Right renal cortex interstitium (tissue), 3 donors: ENCODE measurements around the gene ZNF639. TPM values are rescaled to one million over a fixed set of nuclear protein-coding genes. Genes with fewer than 3 reads are reported as not detected.
"Not testable (repeated sequence)": the region's sequence is repeated elsewhere in the genome, so short reads cannot be mapped to it uniquely, and the experiment has no call there.

Experiments
- DNase-seq, 3 donors: peaks; one replicate each; pipeline ENCODE4 v3.0.0-alpha.2; 2013; ENCODE audit warnings: low read depth in 3 of 3, low spot score in 2 of 3
- polyA plus RNA-seq, 3 donors: library from polyadenylated mRNA; unstranded; fragments of 120-200 nt; gene quantifications; one replicate each; pipeline ENCODE4 v1.2.1, GENCODE V29; 2013; ENCODE audit not compliant: insufficient read length in 3 of 3

Gene ZNF639, protein sequence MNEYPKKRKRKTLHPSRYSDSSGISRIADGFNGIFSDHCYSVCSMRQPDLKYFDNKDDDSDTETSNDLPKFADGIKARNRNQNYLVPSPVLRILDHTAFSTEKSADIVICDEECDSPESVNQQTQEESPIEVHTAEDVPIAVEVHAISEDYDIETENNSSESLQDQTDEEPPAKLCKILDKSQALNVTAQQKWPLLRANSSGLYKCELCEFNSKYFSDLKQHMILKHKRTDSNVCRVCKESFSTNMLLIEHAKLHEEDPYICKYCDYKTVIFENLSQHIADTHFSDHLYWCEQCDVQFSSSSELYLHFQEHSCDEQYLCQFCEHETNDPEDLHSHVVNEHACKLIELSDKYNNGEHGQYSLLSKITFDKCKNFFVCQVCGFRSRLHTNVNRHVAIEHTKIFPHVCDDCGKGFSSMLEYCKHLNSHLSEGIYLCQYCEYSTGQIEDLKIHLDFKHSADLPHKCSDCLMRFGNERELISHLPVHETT
- 10 to 100 TPM; 54.9 to 61.2 (median 60.1) TPM for polyA plus RNA-seq

DNA sequence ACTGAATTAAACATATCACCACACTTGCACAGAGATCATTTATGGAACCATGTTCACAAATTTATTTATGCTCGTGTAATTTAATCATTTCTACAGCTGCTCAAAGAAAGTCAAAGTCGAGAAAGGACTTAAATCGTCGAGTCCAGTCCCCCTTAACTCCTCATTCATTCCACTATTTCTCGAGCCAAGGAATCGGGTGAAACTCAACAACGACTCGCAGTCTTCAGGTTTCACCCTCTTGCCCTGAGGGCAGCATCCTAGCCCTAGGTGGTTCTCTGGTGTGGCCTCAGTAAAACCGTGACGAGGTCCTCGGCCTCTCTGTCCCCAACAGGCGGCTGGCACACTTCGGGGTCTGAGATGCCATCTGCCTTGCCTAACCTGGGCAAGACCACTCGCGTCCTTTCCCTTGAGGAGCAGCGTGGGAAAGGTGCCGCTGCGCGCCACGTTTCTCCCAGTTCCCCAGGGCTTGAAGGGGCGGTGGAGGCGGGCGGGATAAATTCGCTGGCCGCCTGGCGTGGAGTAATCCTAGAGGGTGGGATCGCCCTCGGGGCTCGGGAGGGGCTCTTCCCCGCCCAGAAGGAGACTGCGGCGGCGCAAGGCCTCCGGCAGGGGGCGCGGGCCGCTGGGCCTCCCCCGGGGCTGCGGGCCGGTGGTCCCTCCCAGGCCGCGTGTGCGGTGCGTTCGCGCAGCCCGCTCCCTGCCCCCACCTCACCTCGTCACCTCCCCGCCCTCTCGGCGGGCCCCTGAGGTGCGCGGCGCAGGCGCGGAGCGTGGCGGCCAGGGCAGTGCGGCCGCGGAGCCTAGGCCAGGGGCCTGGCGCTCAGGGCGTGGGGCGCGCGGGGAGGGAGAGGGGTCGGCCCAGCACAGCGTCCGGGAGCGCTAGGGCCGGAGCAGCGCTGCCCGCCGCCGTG is at the start of gene ZNF639:
Gene ZNF639, plus strand, starts transcription at position 746 of the 911 bp plus-strand sequence. CDS start 5,263 bp downstream, outside the sequence.
- DNase-seq, result peak in 2 of 3 donors; percentile 21 to 52

DNA sequence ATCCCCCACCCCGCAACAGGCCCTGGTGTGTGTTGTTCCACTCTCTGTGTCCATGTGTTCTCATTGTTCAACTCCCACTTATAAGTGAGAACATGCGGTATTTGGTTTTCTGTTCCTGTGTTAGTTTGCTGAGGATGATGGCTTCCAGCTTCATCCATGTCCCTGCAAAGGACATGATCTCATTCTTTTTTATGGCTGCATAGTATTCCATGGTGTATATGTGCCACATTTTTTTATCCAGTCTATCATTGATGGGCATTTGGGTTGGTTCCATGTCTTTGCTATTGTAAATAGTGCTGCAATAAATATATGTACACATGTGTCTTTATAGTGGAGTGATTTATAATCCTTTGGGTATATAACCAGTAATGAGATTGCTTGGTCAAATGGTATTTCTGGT is 48.4 kb upstream of the ZNF639 start:
- not testable (repeated sequence) for DNase-seq

DNA sequence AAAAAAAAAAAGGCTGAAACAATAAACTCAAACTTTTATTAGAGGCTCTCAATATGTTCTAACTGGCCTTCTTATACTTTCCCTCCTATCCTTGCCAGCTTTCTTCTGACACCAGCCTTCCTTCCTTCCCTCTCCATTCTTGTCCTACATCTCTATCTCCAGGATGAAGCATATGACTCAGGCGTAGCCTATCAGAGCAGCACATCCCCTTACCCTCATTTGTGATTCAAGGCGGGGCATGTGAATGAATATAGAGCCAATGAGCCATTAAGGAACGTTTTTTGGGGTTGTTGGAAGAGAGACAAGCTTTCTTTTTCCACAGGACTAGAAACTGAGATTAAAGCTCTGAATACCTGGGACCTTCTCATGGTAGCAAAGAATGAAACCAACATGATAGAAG is 46.8 kb upstream of the ZNF639 start:
- no peak for DNase-seq

DNA sequence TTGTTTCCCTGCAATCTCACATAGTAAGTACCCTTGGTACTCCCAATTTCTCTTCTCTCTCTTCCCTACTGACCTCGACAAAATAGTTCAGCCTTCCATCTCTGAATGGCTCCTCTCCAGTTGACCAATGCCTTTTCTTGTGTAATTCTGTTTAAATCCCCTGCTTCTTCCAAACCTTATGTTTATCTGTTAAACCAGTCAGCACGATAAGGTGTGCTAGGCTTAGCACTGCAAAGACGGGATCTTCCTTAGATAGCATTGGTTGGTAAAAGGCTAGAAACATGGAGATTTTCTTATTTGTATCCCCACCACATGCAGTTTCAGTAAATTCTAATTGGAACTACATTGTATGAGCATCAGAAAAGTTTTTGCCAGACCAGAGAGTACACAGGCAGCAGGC is 46.1 kb upstream of the ZNF639 start:
- no peak for DNase-seq

DNA sequence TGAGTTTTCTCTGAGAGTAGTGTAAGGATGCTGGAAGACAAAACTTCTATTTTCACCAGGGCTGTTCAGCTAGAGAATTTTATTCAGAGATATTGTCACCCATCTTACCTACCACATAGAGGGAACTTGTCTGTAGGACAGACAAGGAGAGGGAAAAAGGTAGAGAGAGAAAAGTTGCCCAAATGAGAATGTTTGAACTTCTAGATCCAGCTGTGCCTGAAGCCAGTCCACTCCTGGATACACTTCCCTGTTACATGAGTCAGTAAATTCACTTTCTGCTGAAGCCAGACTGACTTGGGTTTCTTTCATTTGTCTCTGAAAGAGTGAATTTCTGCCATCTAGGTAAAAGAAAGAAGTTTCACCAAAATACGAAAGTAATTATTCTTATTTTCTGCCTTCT is 44.7 kb upstream of the ZNF639 start:
- no peak for DNase-seq

DNA sequence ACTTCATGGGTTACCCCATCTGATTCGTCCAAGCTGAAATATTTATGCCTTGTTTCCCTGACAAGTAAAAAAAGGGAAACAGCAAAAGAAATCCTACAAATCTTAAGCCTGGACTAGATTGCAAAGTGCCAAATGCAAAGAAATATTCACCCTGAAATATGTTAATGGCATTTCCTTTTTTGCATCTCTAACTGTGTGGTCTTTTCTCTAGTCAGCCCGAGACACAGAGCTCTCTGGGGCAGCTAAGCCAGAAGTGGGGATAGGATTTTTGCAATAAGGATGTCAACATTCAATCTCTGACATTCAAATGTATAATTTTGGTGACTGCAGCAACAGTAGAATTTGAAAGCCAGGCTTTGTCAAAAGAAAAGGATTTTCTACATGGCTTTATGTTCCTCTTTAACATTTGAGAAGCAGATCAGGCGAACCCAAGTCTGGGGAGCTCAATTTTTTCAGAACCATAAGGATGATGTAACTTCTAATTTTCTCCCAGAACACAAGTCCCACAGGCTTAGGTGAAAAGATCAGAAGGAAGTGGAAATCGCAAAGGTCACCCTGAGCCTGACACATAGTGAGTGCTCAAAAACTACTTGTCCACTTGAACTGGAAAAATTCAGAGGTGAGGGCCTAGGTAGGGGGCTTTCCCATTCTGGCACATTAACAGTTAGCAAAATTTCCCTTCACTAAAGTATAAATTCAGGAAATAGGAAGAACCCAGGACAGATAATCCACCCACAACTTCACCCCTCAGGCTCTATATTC is 43.7 kb upstream of the ZNF639 start:
- no peak for DNase-seq

DNA sequence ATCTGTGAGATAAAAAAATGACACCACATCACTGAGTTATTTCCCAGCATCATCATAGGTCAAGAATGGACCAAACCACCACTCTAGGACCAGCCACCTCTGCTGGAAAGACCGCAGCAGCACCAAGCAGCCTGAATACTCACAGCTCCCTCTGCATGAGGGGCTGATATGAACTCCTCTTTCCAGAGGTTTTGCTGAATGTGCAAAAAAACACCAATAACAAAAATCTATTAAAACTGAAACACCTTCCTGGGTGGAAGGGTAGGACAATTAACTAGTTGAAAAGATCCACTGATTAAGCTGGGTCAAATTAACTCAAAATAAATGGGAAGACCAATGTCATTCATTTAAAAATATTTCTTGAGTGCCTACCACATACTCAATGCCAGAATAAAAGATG is 43.0 kb upstream of the ZNF639 start:
- DNase-seq, result no peak

DNA sequence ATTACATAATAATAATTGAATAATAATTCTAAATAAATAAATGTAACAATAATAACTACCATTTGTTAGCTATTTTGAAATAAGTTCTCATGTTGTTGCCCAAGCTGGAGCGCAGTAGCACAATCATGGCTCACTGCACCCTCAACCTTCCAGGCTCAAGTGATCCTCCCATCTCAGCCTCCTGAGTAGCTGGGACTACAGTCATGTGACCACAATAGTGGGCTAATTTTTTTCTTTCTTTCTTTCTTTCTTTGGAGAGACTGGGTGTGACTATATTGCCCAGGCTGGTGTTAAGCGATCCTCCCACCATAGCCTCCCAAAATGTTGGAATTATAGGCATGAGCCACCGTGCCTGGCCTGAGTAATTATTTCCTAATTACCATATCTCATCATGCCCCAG is 41.0 kb upstream of the ZNF639 start:
- DNase-seq, result no peak

DNA sequence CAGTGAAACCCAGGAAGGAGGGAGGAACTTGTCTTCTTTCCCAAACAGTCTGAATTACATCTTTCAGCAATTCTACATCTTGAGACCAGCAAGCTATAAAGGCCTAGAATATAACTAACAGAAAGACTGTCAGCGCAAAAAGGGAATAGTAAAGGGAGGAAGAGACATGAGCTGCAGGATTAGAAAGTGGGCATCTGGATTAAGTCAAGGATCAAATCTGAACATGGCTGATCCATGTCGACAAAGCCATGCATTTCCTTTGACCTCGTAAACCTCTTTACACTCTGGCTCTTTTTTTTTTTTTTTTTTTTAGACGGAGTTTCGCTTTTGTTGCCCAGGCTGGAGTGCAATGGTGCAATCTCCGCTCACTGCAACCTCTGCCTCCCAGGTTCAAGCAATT is 36.5 kb upstream of the ZNF639 start:
- DNase-seq, result no peak

DNA sequence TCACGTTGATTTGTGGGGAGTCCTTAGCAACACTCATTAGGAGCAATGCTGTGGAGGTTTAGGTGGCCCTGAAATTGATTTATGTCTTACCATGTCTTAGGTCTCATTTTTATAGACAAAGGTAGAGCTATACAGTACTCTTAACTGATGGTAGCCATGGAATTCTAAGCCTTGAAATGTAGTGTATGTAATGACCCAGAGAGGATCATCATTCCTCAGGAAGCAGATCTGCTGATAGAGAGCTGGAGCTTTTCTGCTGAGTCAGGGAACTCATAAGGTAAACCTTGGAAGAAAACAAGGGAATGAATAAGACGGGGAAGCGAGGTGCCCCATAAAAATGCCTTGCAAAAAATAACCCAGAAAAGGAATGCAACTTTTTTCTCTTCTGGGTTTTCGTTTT is 34.0 kb upstream of the ZNF639 start:
- DNase-seq, result no peak

DNA sequence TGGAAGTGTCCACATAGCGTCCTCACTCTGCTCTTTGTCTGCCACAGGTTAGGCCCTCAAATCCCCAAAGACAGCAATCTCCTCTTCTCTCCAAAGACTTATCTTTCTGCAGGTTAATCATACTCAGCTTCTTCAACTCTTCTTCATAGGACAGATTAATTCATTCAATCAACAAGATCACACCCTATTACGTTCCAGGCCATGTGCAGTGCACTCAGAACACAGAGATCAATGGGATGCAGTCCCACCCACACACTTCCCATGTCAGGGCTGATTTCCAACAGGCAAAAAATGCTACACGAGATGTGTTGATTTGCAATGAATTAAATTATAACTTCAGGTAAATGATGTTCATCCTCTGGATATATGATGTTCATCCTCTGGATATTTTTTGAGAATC is 33.5 kb upstream of the ZNF639 start:
- DNase-seq, result no peak

DNA sequence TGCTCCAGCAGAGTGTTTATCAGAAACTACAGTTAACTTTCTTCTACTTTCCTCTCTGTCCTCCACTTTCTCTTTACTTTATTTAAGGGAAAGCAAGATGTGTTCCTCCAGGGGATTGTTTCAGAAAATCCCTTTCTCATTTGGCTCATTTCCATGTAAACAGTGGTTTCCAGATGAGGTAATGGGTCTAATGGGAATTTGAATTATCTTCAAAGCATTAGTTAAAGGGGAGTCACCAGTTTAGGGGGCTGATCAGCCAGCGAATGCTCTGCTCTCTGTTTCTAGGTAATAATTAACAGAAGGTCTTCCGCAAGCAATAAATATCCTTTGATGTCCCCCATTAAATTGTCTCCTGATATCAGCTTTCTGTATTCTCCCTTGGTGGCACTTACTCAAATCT is 30.4 kb upstream of the ZNF639 start:
- DNase-seq, result peak in 2 of 3 donors; percentile 9 to 30

DNA sequence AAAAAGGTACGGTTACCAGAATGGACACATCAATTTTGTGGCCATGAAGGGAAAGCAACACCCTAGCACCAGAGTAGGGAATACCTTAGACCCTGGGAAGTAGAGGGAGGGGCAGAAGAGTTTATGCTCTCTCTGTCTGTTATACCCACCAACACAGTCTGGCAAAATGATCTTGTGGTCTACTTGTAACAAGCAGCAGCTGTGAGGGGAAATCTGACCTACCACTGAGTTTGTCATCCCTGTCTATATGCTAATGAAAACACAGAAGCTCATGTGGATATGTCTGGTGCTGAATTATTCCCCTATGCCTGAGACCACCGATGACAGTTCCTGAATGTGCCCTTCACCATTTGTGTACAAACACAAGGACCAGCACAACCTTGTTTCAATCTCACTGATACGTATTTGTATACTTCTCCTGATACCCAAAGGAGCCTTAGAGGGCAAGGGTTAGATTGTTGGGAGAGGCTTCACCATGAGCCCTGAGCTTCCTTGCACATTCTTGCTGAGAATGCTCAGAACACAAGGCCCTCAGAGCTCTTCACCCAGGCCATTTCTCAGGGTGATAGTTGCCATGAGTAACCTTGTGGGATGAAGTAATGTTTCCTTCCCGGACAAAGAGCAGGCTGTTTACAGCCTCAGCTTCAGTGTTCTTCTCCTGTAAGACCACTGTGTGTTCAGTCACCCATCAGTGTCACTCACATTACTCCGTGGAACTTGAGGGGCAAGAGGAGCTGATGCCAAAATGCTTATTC is 24.7 kb upstream of the ZNF639 start:
- DNase-seq, result no peak

DNA sequence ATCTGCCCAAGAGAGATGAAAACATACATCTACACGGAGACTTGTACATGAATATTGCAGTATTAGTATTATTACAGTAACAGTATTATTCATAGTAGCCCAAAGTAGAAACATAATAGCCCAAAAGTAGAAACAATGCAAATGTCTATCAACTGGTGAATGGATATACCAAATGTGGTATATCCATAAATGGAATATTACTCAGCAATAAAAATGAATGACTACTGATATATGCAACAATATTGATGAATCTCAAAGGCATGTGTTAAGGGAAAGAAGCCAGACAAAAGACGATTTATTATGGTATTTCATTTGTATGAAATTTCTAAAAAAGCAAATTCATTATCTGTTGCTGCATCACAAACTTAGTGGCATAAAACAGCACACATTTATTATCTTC is 23.5 kb upstream of the ZNF639 start:
- DNase-seq, result no peak

DNA sequence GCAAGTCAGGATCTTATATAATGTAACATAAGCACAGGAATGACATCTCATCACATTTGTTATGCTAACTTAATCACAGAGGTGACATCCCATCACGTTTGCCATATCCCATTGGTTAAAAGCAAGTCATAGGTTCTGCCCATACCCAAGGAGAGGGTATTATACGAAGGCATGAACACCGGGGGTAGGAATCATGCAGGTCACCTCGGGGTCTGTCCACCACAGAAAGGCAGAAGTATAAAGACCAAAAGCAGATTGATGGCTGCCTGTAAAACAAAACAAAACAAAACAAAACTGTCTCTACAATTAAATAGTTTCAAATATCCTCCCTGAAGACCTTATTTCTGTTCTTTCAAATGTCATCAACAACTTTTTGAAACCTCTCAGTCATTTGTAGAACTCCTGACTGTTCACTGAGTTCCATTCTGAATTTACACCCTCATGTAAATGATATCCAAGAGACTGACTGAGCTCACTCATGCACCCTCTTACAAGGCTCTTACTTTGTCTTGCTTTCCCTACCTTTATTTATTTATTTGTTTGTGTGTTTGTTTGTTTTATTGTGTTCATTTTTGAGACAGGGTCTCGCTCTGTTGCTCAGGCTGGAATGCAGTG is 22.7 kb upstream of the ZNF639 start:
- no peak for DNase-seq

DNA sequence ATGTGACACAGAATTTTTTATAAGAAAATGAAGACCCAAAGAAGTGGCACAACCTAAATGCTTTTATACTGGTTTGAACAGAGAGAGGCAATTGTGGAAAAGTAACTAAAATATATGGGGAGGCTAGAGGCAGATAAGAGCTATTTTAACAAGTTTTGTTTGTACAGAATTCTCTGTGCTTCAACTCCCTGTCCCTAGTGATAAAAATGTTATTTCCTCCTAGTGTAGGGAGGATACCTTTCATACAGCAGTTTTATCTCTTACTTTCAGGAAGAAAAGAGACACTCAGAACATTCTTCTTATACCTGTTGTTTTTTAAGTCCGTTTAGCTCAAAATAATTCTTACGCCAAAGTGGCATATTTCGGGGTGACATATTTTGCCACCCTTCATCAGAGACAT is 21.2 kb upstream of the ZNF639 start:
- DNase-seq, result no peak

DNA sequence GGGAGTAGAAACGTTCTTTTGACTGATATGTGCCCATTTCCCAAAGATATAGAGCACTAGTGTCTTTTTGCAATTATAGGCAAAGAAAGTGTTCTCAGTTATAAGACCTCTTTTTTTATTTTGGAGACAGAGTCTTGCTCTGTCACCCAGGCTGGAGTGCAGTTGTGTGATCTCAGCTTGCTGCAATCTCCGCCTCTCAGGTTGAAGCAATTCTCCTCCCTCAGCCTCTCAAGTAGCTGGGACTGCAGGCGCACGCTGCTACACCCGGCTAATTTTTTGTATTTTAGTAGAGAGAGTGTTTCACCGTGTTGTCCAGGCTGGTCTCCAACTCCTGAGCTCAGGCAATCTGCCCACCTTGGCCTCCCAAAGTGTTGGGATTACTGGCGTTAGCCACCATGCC is 20.7 kb upstream of the ZNF639 start:
- no peak for DNase-seq

DNA sequence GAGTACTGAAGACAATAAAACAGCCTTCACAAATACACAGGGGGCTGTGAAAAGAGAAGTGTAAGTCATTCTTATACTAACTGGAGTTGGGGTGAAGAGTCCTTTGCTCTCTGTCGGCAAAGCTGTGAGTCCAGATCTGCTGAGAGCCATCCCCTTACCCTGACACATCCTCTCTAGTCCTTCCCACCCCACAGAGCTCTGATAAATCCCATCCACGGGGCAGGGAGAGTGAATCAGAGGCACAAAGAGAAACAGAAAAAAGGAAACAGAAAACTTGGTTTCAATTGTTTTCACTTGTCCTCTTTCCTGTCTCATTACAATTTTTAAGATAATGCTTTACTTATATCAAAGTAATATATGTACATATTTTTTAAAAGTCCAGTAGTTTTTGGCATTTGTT is 18.2 kb upstream of the ZNF639 start:
- DNase-seq, result no peak

DNA sequence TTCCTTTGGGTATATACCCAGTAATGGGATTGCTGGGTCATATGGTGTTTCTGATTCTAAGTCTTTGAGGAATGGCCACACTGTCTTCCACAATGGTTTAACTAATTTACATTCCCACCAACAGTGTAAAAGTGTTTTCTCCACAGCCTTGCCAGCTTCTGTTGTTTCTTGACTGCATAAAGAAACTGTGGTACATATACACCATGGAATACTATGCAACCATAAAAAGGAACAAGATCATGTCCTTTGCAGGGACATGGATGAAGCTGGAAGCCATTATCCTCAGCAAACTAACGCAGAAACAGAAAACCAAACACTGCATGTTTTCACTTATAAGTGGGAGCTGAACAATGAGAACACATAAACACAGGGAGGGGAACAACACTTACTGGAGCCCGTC is 15.5 kb upstream of the ZNF639 start:
- not testable (repeated sequence) for DNase-seq

DNA sequence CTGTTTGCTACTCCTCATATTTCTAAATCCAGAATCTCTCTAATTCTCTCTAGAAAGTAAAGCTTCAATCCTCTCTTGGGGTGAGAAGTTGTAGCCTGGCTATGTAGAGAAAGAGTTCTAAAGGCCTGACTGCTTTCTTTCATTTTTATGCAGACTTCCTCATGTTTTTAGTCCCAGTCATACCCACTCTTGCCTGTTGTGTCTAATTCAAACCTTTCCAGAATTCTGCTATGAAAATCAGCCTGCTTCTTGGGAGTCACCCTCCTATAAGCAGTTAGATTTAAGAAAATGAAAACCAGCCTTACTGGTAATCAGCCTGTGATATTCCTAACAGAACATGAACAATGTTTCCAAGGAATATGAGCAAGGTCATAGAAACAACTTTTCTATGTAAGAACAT is 14.8 kb upstream of the ZNF639 start:
- no peak for DNase-seq
